Ishikawa (cell line): ENCODE data around the gene HES6.

Experiments used
- CEBPB ChIP-seq: IDR thresholded peaks from 2 replicates; pipeline ENCODE4 v1.6.1; 2012
- CREB1 ChIP-seq: IDR thresholded peaks from 2 replicates; pipeline ENCODE4 v1.6.1; 2012; ENCODE audit warnings: low read depth
- EGR1 ChIP-seq: IDR thresholded peaks from 2 replicates; pipeline ENCODE4 v1.6.1; 2012
- EP300 ChIP-seq: IDR thresholded peaks from 2 replicates; pipeline ENCODE4 v1.6.1; 2012; ENCODE audit warnings: borderline replicate concordance
- FOXM1 ChIP-seq: IDR thresholded peaks from 2 replicates; pipeline ENCODE4 v1.6.1; 2012; ENCODE audit warnings: low read depth, borderline replicate concordance
- MAX ChIP-seq: IDR thresholded peaks from 2 replicates; pipeline ENCODE4 v1.6.1; 2012
- NFIC ChIP-seq: IDR thresholded peaks from 2 replicates; pipeline ENCODE4 v1.6.1; 2012
- RAD21 ChIP-seq: IDR thresholded peaks from 2 replicates; pipeline ENCODE4 v1.6.1; 2012; ENCODE audit warnings: low read depth
- REST ChIP-seq: IDR thresholded peaks from 2 replicates; pipeline ENCODE4 v1.6.1; 2012; ENCODE audit warnings: low read depth, mild to moderate bottlenecking
- TAF1 ChIP-seq: IDR thresholded peaks from 2 replicates; pipeline ENCODE4 v1.6.1; 2012; ENCODE audit warnings: low read depth, mild to moderate bottlenecking
- TCF12 ChIP-seq: IDR thresholded peaks from 2 replicates; pipeline ENCODE4 v1.6.1; 2012; ENCODE audit warnings: low read depth
- TEAD4 ChIP-seq: IDR thresholded peaks from 2 replicates; pipeline ENCODE4 v1.6.1; 2012
- USF1 ChIP-seq: IDR thresholded peaks from 2 replicates; pipeline ENCODE4 v1.6.1; 2012
- YY1 ChIP-seq: IDR thresholded peaks from 2 replicates; pipeline ENCODE4 v1.6.1; 2012; ENCODE audit warnings: low read depth
- ZBTB7A ChIP-seq: IDR thresholded peaks from 2 replicates; pipeline ENCODE4 v1.6.1; 2012; ENCODE audit warnings: low read depth

HES6 gene

GRCh38 chr2:238239863-238240756 lies at the start of gene HES6:
Gene HES6, minus strand, starts transcription at chr2:238240038. Its CDS starts 133 bp downstream, at chr2:238239905.
- TF ChIP-seq RAD21 (no peak; the same call in 1 of the 2 replicates), NFIC (no peak; the same call in 1 of the 2 replicates), TCF12 (no peak), MAX (0 out of 2 replicates have a peak, but pooled peaks have one; percentile 45), EP300 (no peak), YY1 (peak; percentile 62; the same call in 1 of the 2 replicates), ZBTB7A (peak; percentile 99), TEAD4 (no peak), USF1 (no peak), CEBPB (no peak), CREB1 (no peak), FOXM1 (no peak), EGR1 (peak; percentile 42; the same call in 1 of the 2 replicates), TAF1 (peak; percentile 61), REST (no peak)

- TF ChIP-seq YY1 (no peak), TAF1 (no peak), FOXM1 (no peak), MAX (no peak), EP300 (no peak), USF1 (no peak), ZBTB7A (no peak), TCF12 (no peak)
Observed at GRCh38 chr2:238289574-238289973, 49.7 kb upstream of the HES6 start.

GRCh38 chr2:238288650-238289573 lies 49.1 kb upstream of the HES6 start:
- TF ChIP-seq CREB1 (peak; percentile 67), MAX (peak; percentile 98), TEAD4 (no peak), TCF12 (no peak; the same call in 1 of the 2 replicates), CEBPB (no peak; the same call in 1 of the 2 replicates), YY1 (peak; percentile 86), EGR1 (peak; percentile 56), REST (no peak), ZBTB7A (no peak), EP300 (peak; percentile 41; the same call in 1 of the 2 replicates), RAD21 (no peak), NFIC (0 out of 2 replicates have a peak, but pooled peaks have one; percentile 15), FOXM1 (0 out of 2 replicates have a peak, but pooled peaks have one; percentile 37), USF1 (0 out of 2 replicates have a peak, but pooled peaks have one; percentile 2), TAF1 (peak; percentile 67)
